ACHN (cell line): ENCODE measurements around the gene AGPAT1.

Experiments used
- DNase-seq: peaks from one replicate; pipeline ENCODE4 v3.0.0-alpha.2; 2015
- in situ Hi-C: cut with HindIII; loops from 2 replicates; pipeline ENCODE4 v1.10.0; 2017; ENCODE audit warnings: low sequenced_read_pairs, low pct_ligation_motif_present, low pct_unique_long_range_greater_than_20kb

Gene AGPAT1

GRCh38 chr6:32132110-32132509 lies 43.8 kb downstream of the AGPAT1 start:
- in situ Hi-C loops = no loop called here
- no peak for DNase-seq

- in situ Hi-C loops = no loop called here
- no peak for DNase-seq
Measured at GRCh38 chr6:32131439-32131948, 44.4 kb downstream of the AGPAT1 start.

GRCh38 chr6:32129297-32130088 lies 46.4 kb downstream of the AGPAT1 start:
- DNase-seq = no peak
- in situ Hi-C loops = no loop called here

GRCh38 chr6:32128751-32129296 lies 47.1 kb downstream of the AGPAT1 start:
- DNase-seq = no peak
- in situ Hi-C loops = no loop called here

GRCh38 chr6:32127717-32128592 lies 47.9 kb downstream of the AGPAT1 start, which contains the start of gene ATF6B:
TSS of gene ATF6B (minus strand) at chr6:32128246. CDS start at chr6:32128207, 39 bp downstream.
- in situ Hi-C loops = no loop called here
- peak; percentile 98 for DNase-seq

DNA sequence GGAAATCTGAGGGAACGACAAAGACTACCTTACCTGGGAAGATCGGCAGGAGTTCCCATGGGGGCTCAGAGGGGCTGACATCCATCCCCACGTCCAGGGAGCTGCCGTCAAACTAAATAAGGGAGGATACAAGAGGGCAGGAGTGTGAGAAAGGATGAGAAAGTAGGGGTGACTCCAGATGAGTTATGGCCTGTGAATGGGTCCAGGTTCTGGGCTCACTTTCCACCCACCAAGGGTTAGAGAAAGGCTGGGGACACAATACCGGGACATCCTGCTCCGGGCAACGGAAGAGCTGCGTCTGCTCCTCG lies 48.5 kb downstream of the AGPAT1 start:
- DNase-seq = no peak
- in situ Hi-C loops = no loop called here

DNA sequence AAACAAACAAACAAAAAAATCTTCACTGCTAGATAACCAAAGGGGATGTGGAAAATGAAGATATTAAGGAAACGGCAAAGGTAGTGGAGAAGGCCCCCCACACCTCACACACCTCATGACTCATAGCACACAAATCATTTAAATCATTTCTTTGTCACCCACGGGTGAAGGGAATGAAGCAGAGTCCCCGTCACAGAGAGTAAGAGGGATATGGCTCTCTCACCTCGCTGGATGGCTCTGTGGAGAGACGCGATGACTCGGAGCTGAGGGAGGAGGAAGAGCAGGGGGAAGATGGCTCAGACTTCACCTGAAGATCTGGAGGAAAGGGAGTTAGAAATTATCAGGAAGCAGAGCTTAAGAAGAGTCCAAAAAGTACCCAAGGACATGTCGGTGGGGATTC lies 49.0 kb downstream of the AGPAT1 start:
- DNase-seq = no peak
- in situ Hi-C loops = no loop called here

DNA sequence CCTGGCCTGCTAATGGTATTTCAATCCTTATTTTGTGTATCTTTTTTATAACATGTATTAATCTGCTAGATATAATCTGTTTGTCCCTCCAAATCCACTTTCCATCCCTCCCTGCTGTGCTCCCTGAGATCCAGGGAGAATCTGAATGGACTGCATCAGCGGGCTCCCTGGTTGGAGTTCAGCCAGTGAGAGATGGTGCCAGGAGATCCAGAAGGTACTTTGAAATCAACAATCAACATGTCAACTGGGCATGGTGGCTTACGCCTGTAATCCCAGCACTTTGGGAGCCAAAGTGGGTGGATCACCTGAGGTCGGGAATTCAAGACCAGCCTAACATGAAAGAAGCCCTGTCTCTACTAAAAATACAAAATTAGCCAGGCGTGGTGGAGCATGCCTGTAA lies 52.2 kb downstream of the AGPAT1 start:
- in situ Hi-C loops = no loop called here
- DNase-seq = no peak

- in situ Hi-C loops = no loop called here
Measured at GRCh38 chr6:32120573-32121059, 55.3 kb downstream of the AGPAT1 start.

DNA sequence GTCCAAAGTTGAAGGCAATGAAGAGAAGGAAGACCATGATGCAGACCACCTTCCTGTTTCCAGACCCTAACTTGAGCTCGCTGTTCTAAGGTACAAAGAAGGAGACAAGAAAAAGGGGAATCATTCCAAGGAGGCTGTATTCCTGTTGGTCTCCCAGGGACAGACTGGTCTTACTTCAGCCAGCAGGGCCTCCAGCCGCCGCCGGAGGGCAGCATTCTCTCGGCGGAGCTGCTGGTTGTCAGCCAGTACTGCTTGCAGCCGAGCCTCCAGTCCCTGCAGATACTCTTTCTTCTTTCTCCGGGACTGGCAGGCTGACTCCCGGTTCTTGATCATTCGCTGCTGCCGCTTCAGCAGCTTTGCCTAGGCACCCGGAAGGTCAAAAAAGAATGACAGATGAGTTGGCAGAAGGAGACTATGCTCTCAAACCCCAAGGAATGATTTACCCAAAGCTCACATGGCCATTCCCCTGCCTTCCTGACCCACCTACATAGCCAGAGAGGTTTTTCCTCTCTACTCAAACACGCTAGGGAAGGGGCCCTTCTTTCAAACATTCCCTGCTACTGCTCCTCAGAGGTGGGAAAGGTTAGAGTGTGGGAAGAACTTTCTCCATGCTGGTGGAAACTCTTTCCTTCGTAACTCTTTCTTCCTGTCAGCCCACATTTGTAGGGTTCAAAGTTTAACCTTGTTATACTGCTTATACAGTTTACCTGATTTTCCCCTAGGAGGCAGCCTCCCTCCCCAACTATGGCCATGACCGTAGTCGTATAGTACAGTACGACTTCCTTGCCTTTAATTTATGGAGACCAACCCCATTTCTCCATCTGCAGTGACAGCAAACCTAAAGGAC lies 56.9 kb downstream of the AGPAT1 start:
- in situ Hi-C loops = no loop called here

More at GRCh38 chr6:32120573-32121059, 55.3 kb downstream of the AGPAT1 start:
- DNase-seq = no peak

More for the DNA sequence above, 56.9 kb downstream of the AGPAT1 start:
- peak; percentile 82 for DNase-seq
